Panc1 (cell line): ENCODE results near the gene TOGARAM1. TPM values are rescaled to one million over a fixed set of nuclear protein-coding genes. Genes with fewer than 3 reads are reported as not detected.

ENCODE experiments used
- ATAC-seq: fragments of 200-7000 bp; cut with Tn5 transposase; 2 replicates; pipeline ENCODE4 v1.9.1; 2020; ENCODE audit warnings: mild to moderate bottlenecking, moderate library complexity
- BruUV-seq: library from RNA; stranded (reverse); fragments of 400-500 nt; replicated peaks from 2 replicates; lab custom pipeline; 2021; lab: Mats Ljungman, UMichigan
- CTCF ChIA-PET: fragments of 300-600 bp; sonication (Branson Sonifier 250); formaldehyde crosslinking; loops from one replicate; lab custom pipeline; 2022; ENCODE audit warnings: antibody characterized with exemption; lab: Charles Lee
- POLR2A ChIA-PET: fragments of 300-600 bp; sonication (Branson Sonifier 250); formaldehyde crosslinking; loops from one replicate; lab custom pipeline; 2022; ENCODE audit warnings: antibody characterized with exemption; lab: Charles Lee
- DNase-seq: peaks from one replicate; pipeline ENCODE4 v3.0.0-alpha.2; 2010; ENCODE audit warnings: low read depth, low spot score
- H3K27ac ChIP-seq: 2 replicates; pipeline ENCODE4 v1.5.1; 2011; ENCODE audit warnings: mild to moderate bottlenecking, low read length, inconsistent platforms
- H3K27me3 ChIP-seq: fragments of 200-500 bp; sonication (Bioruptor generic); 2 replicates; pipeline ENCODE4 v1.6.0; 2014; ENCODE audit warnings: low read length, inconsistent platforms; ENCODE audit not compliant: control insufficient read depth, insufficient read depth
- H3K36me3 ChIP-seq: fragments of 200-500 bp; sonication (Bioruptor generic); 2 replicates; pipeline ENCODE4 v1.5.1; 2014; ENCODE audit warnings: inconsistent platforms, mild to moderate bottlenecking, low read length, moderate library complexity; ENCODE audit not compliant: control insufficient read depth, insufficient read depth
- H3K4me1 ChIP-seq: 2 replicates; pipeline ENCODE4 v1.5.1; 2011; ENCODE audit warnings: inconsistent platforms, mild to moderate bottlenecking, low read length, moderate library complexity; ENCODE audit not compliant: control insufficient read depth, insufficient read depth
- H3K4me3 ChIP-seq, 2 experiments: 2 replicates each; pipeline ENCODE4 v1.5.1; 2011 to 2012; ENCODE audit warnings: low read depth in 2 of 2, low read length in 2 of 2, mild to moderate bottlenecking in 2 of 2, inconsistent platforms in 1 of 2, moderate library complexity in 1 of 2
- H3K9me3 ChIP-seq: fragments of 200-500 bp; sonication (Bioruptor generic); 2 replicates; pipeline ENCODE4 v1.5.1; 2014; ENCODE audit warnings: low read depth, mild to moderate bottlenecking, inconsistent platforms, low read length, moderate library complexity; ENCODE audit not compliant: control insufficient read depth, insufficient read depth
- CTCF ChIP-seq: fragments of 450-650 bp; IDR thresholded peaks from 2 replicates; pipeline ENCODE4 v1.5.1; 2017; ENCODE audit warnings: mild to moderate bottlenecking
- POLR2AphosphoS5 ChIP-seq: IDR thresholded peaks from 2 replicates; pipeline ENCODE4 v1.6.1; 2012; ENCODE audit warnings: mild to moderate bottlenecking, low read depth, low read length, moderate library complexity
- REST ChIP-seq, 2 experiments: IDR thresholded peaks; 2 replicates each; pipeline ENCODE4 v1.6.1; 2011 to 2012; ENCODE audit warnings: low read depth in 2 of 2, control low read depth in 1 of 2, low read length in 1 of 2, mild to moderate bottlenecking in 1 of 2, moderate library complexity in 1 of 2; ENCODE audit not compliant: insufficient read depth in 1 of 2
- SIN3A ChIP-seq: IDR thresholded peaks from 2 replicates; pipeline ENCODE4 v1.6.1; 2012; ENCODE audit warnings: low read depth, mild to moderate bottlenecking, low read length, moderate library complexity, borderline replicate concordance; ENCODE audit not compliant: insufficient read depth
- TCF7L2 ChIP-seq: IDR thresholded peaks from 2 replicates; pipeline ENCODE4 v1.6.1; 2011; ENCODE audit warnings: mild to moderate bottlenecking, low read depth, low read length, inconsistent platforms
- in situ Hi-C: cut with HindIII; loops from 2 replicates; pipeline ENCODE4 v1.10.0; 2016; ENCODE audit warnings: low sequenced_read_pairs, low pct_unique_long_range_greater_than_20kb
- intact Hi-C: fragments of 100-400 bp; cut with micrococcal nuclease; formaldehyde crosslinking; loops from one replicate; pipeline ENCODE4 v1.10.0; 2022; ENCODE audit not compliant: unreplicated experiment
- total RNA-seq: library from RNA; stranded (reverse); gene quantifications from one replicate; pipeline ENCODE4 v1.2.1, GENCODE V29; 2021; ENCODE audit not compliant: unreplicated experiment

TOGARAM1 gene
- total RNA-seq, 1 experiment from 2014 or later, result 11.6 TPM

GRCh38 chr14:45094275-45094674, 132.3 kb downstream of the TOGARAM1 start:
- DNase-seq (no peak), ATAC-seq (no peak)
- Histone ChIP-seq H3K27ac (no peak overlapping the region), H3K9me3 (no peaks in the 10 kb centered on the region), H3K36me3 (peaks cover 21% of the 10 kb centered on the region), H3K27me3 (no peaks in the 10 kb centered on the region), H3K4me1 (no peaks in the 10 kb centered on the region), H3K4me3 (no peak overlapping the region)
- in situ Hi-C loops, result no loop called here
- CTCF ChIA-PET, result no interaction called here
- POLR2A ChIA-PET, result no interaction called here
- intact Hi-C loops, result no loop called here
- no peak for TF ChIP-seq TCF7L2
- no peak for TF ChIP-seq SIN3A
- no peak for TF ChIP-seq POLR2AphosphoS5
- TF ChIP-seq REST (IDR thresholded peaks at IDR 0.05; ENCODE audit: insufficient read depth in 1 of 2, low read depth in 2 of 2, low read length in 1 of 2), result no peak
- no peak for TF ChIP-seq CTCF
- BruUV-seq, result no TSS peak

- no peak for ATAC-seq
- TF ChIP-seq SIN3A (no peak), POLR2AphosphoS5 (no peak), TCF7L2 (no peak), REST (IDR thresholded peaks at IDR 0.05; ENCODE audit: insufficient read depth in 1 of 2, low read depth in 2 of 2, low read length in 1 of 2) (no peak), CTCF (no peak)
- Histone ChIP-seq H3K27ac (no peak overlapping the region), H3K36me3 (peaks cover 21% of the 10 kb centered on the region), H3K9me3 (no peaks in the 10 kb centered on the region), H3K4me3 (no peak overlapping the region), H3K27me3 (no peaks in the 10 kb centered on the region), H3K4me1 (no peaks in the 10 kb centered on the region)
- ChIA-PET POLR2A (no interaction called here), CTCF (no interaction called here)
- no TSS peak for BruUV-seq
- in situ Hi-C loops, result no loop called here
- intact Hi-C loops, result no loop called here
- no peak for DNase-seq
These were observed 133.2 kb downstream of the TOGARAM1 start for GRCh38 chr14:45095143-45095542.
